ENCODE measurements around the gene CDC42BPA. TPM values are rescaled to one million over a fixed set of nuclear protein-coding genes. Genes with fewer than 3 reads are reported as not detected.
"Not testable (repeated sequence)": the region's sequence is repeated elsewhere in the genome, so short reads cannot be mapped to it uniquely, and the experiment has no call there.

CDC42BPA gene
- total RNA-seq, 2 experiments from 2014 or later, result 3.6 to 3.8 TPM

GRCh38 chr1:227131193-227131592 is 187.1 kb downstream of the CDC42BPA start:
- no peak for DNase-seq
- H3K4me3 Mint-ChIP-seq, result no peak overlapping the region
- no peaks in the 10 kb centered on the region for H3K4me1 Mint-ChIP-seq
- no peaks in the 10 kb centered on the region for H3K27me3 Mint-ChIP-seq
- no peak overlapping the region for H3K27ac Mint-ChIP-seq
- no peaks in the 10 kb centered on the region for H3K9me3 Mint-ChIP-seq
- POLR2A ChIA-PET, result no interaction called here
- CTCF ChIA-PET, result no interaction called here
- no peaks in the 10 kb centered on the region for H3K36me3 Mint-ChIP-seq (ENCODE audit: low read depth)

DNA sequence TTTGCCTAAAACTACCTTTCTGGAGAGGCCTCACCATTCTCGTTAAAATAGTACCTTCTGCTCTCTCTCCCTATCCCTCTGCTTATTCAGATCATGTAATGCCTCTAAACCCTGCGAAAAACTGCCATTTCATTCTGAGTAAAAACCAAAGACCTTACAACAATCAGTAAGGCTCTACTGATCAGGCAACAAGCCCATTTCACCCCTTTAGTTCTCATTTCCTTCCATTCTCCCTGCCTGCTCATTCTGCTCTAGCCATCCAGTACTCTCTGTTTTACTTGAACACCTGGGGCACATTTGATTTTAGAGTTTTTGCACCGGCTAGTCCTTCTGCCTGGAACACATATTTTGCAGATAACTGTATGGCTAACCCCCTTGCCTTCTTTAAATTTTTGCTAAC is 190.4 kb downstream of the CDC42BPA start:
- no peak overlapping the region for H3K4me3 Mint-ChIP-seq
- no peaks in the 10 kb centered on the region for H3K27me3 Mint-ChIP-seq
- no peak for DNase-seq
- H3K4me1 Mint-ChIP-seq, result no peaks in the 10 kb centered on the region
- POLR2A ChIA-PET, result no interaction called here
- H3K36me3 Mint-ChIP-seq (ENCODE audit: low read depth), result no peaks in the 10 kb centered on the region
- CTCF ChIA-PET, result no interaction called here
- H3K9me3 Mint-ChIP-seq, result no peaks in the 10 kb centered on the region
- no peak overlapping the region for H3K27ac Mint-ChIP-seq

GRCh38 chr1:227125929-227126545 is 192.3 kb downstream of the CDC42BPA start:
- CTCF ChIA-PET, result no interaction called here
- no peaks in the 10 kb centered on the region for H3K4me1 Mint-ChIP-seq
- no peak for DNase-seq
- H3K27ac Mint-ChIP-seq, result no peak overlapping the region
- H3K4me3 Mint-ChIP-seq, result no peak overlapping the region
- no peaks in the 10 kb centered on the region for H3K27me3 Mint-ChIP-seq
- POLR2A ChIA-PET, result no interaction called here
- no peaks in the 10 kb centered on the region for H3K9me3 Mint-ChIP-seq
- H3K36me3 Mint-ChIP-seq (ENCODE audit: low read depth), result no peaks in the 10 kb centered on the region

DNA sequence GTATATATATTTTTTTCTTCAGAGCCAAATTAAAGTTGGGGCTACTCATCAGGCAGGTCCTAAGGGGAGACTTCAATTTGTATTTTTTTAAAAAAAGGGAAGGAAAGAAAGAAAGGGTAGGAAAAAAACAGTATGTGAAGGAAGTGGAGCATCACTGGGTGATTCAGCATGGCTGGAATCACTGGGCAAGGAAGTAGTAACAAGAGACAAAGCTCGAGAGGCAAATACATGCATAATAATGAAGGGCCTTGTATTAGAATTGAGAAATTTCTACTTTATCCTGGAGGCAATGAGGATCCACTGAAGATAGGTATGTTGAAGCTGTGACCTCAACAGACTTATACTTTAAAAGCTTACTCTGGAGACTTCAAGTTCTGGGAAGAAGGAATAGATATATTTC is 193.8 kb downstream of the CDC42BPA start:
- Mint-ChIP-seq H3K36me3 (ENCODE audit: low read depth) (no peaks in the 10 kb centered on the region), H3K4me3 (no peak overlapping the region), H3K4me1 (no peaks in the 10 kb centered on the region), H3K27me3 (peaks cover 1% of the 10 kb centered on the region), H3K27ac (no peak overlapping the region), H3K9me3 (no peaks in the 10 kb centered on the region)
- ChIA-PET POLR2A (no interaction called here), CTCF (no interaction called here)
- no peak for DNase-seq

DNA sequence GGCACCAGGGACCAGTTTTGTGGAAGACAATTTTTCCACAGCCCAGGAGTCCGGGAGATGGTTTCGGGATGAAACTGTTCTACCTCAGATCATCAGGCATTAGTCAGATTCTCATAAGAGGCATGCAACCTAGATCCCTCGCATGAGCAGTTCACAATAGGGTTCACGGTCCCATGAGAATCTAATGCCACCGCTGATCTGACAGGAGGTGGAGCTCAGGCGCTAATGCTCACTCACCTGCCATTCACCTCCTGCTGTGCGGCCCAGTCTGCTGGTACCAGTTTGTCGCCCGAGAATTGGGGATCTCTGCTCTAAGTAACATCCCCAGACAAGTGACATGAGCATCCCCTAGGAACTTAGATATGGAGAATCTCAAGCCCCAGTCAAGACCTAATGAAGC is 197.5 kb downstream of the CDC42BPA start:
- POLR2A ChIA-PET, result no interaction called here
- H3K36me3 Mint-ChIP-seq (ENCODE audit: low read depth), result no peaks in the 10 kb centered on the region
- H3K4me1 Mint-ChIP-seq, result no peaks in the 10 kb centered on the region
- CTCF ChIA-PET, result no interaction called here
- H3K27me3 Mint-ChIP-seq, result peaks cover 3% of the 10 kb centered on the region
- H3K4me3 Mint-ChIP-seq, result no peak overlapping the region
- no peak for DNase-seq
- no peak overlapping the region for H3K27ac Mint-ChIP-seq
- H3K9me3 Mint-ChIP-seq, result no peaks in the 10 kb centered on the region

- DNase-seq, result no peak
- H3K4me1 Mint-ChIP-seq, result no peaks in the 10 kb centered on the region
- H3K36me3 Mint-ChIP-seq (ENCODE audit: low read depth), result no peaks in the 10 kb centered on the region
- no peak overlapping the region for H3K4me3 Mint-ChIP-seq
- H3K27ac Mint-ChIP-seq, result no peak overlapping the region
- ChIA-PET CTCF (interaction anchor here (0.5 kb wide), 1 partner anchor 69 kb away, joined by 3 read pairs; no protein-coding TSS in a partner anchor), POLR2A (no interaction called here)
- peaks cover 8% of the 10 kb centered on the region for H3K27me3 Mint-ChIP-seq
- H3K9me3 Mint-ChIP-seq, result no peaks in the 10 kb centered on the region
Measured at GRCh38 chr1:227112538-227112937, 205.8 kb downstream of the CDC42BPA start.

GRCh38 chr1:227111782-227112181 is 206.5 kb downstream of the CDC42BPA start:
- Mint-ChIP-seq H3K4me1 (no peaks in the 10 kb centered on the region), H3K27ac (no peak overlapping the region), H3K36me3 (ENCODE audit: low read depth) (no peaks in the 10 kb centered on the region), H3K27me3 (peaks cover 8% of the 10 kb centered on the region), H3K4me3 (no peak overlapping the region), H3K9me3 (no peaks in the 10 kb centered on the region)
- no peak for DNase-seq
- ChIA-PET CTCF (no interaction called here), POLR2A (interaction anchor here (0.5 kb wide), 1 partner anchor 183 kb away, joined by 3 read pairs; no protein-coding TSS in a partner anchor)

DNA sequence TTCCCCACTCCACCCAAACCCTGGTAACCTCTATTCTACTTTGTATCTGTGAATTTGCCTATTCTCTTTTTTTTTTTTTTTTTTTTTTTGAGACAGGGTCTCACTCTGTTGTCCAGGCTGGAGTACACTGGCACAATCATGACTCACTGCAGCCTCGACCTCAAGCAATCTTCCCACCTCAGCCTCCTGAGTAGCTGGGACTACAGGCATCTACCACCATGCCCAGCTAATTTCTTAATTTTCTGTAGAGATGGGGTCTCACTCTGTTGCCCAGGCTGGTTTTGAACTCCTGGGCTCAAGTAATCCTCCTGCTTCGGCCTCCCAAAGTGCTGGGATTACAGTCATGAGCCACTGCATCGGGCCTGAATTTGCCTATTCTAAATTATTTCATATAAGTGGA is 213.0 kb downstream of the CDC42BPA start:
- H3K36me3 Mint-ChIP-seq (ENCODE audit: low read depth); DNase-seq; CTCF ChIA-PET; H3K4me1 Mint-ChIP-seq; H3K4me3 Mint-ChIP-seq; H3K27me3 Mint-ChIP-seq; POLR2A ChIA-PET; H3K27ac Mint-ChIP-seq; H3K9me3 Mint-ChIP-seq: not testable (repeated sequence)

DNA sequence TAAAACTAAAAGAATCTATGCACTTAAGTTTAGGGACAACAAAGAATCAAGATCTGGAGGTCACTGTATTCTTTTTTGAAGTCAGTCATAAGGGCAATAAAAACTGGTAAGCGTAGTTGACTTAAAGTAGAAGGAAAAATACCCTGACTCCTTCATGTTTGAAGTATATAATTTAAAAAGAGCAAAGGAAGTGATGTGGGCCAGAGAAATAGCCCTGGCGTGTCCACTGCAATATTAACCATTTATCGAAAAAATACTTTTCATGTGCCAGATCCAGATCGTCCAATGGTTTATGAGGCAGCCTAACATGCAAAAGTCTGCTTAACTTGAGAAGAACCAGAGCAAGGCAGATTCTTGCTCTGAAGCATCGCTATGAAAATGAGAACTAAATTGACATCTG is 216.2 kb downstream of the CDC42BPA start:
- no peak overlapping the region for H3K4me3 Mint-ChIP-seq
- peaks cover 6% of the 10 kb centered on the region for H3K27me3 Mint-ChIP-seq
- ChIA-PET CTCF (no interaction called here), POLR2A (no interaction called here)
- DNase-seq, result no peak
- no peaks in the 10 kb centered on the region for H3K36me3 Mint-ChIP-seq (ENCODE audit: low read depth)
- H3K4me1 Mint-ChIP-seq, result no peaks in the 10 kb centered on the region
- no peaks in the 10 kb centered on the region for H3K9me3 Mint-ChIP-seq
- H3K27ac Mint-ChIP-seq, result no peak overlapping the region

DNA sequence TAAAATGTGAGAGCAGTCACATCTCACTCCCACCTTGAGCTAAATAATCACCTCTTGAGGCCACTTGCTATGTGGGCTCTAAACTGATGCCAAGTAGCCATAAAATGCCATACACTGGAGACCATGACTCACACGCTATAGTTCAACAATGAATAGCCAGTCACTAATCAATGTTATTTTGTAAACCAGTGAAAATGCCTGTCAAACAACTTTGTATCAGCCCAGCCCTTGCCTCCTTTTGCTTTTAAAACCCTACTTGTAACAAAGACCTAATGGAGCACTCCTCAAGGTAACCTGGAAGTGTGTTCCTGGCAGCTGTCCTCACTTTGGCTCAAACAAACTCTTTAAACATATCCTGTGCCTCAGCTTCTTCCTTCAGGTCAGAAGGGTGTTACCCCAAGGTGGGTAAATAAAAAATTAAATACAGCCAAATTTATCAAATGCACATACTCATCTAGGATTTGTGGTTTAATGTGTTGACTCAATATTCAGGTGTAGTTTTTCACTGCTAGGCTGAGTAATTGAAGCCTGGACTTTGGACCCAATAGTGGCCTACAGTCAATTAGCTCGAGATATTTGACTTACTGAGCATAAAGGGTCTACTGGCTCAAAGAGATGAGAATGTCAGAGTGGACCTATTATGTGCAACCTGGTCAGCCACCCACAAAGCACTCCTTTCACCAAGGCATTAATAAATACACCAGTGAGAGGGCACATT is 223.9 kb downstream of the CDC42BPA start:
- Mint-ChIP-seq H3K36me3 (ENCODE audit: low read depth) (no peaks in the 10 kb centered on the region), H3K9me3 (no peaks in the 10 kb centered on the region), H3K27me3 (no peaks in the 10 kb centered on the region), H3K27ac (no peak overlapping the region), H3K4me3 (no peak overlapping the region), H3K4me1 (no peaks in the 10 kb centered on the region)
- no peak for DNase-seq
- ChIA-PET CTCF (no interaction called here), POLR2A (no interaction called here)

GRCh38 chr1:227093309-227093708 is 225.0 kb downstream of the CDC42BPA start:
- Mint-ChIP-seq H3K36me3 (ENCODE audit: low read depth) (no peaks in the 10 kb centered on the region), H3K4me1 (no peaks in the 10 kb centered on the region), H3K4me3 (no peak overlapping the region), H3K9me3 (no peaks in the 10 kb centered on the region), H3K27me3 (no peaks in the 10 kb centered on the region), H3K27ac (no peak overlapping the region)
- CTCF ChIA-PET, result no interaction called here
- POLR2A ChIA-PET, result no interaction called here
- DNase-seq, result no peak

- ChIA-PET CTCF (no interaction called here), POLR2A (no interaction called here)
- H3K27me3 Mint-ChIP-seq, result no peaks in the 10 kb centered on the region
- H3K4me3 Mint-ChIP-seq, result no peak overlapping the region
- H3K27ac Mint-ChIP-seq, result no peak overlapping the region
- no peaks in the 10 kb centered on the region for H3K36me3 Mint-ChIP-seq (ENCODE audit: low read depth)
- H3K4me1 Mint-ChIP-seq, result no peaks in the 10 kb centered on the region
- no peak for DNase-seq
- H3K9me3 Mint-ChIP-seq, result no peaks in the 10 kb centered on the region
Measured at GRCh38 chr1:227092069-227092468, 226.2 kb downstream of the CDC42BPA start.

- Mint-ChIP-seq H3K9me3 (peaks cover 10% of the 10 kb centered on the region), H3K36me3 (ENCODE audit: low read depth) (no peaks in the 10 kb centered on the region), H3K4me1 (no peaks in the 10 kb centered on the region), H3K4me3 (no peak overlapping the region), H3K27ac (no peak overlapping the region), H3K27me3 (peaks cover 2% of the 10 kb centered on the region)
- CTCF ChIA-PET, result no interaction called here
- POLR2A ChIA-PET, result no interaction called here
- no peak for DNase-seq
Measured at GRCh38 chr1:227086636-227087035, 231.7 kb downstream of the CDC42BPA start.
